CD1c-positive myeloid dendritic cell (primary cell): ENCODE results near the gene SPATA21.
A peak's percentile ranks its signal among the peaks of the same experiment; 100 is the strongest.

Experiments used
- DNase-seq: peaks from one replicate; pipeline ENCODE4 v3.0.0-alpha.2; 2016; ENCODE audit errors: extremely low spot score

The SPATA21 gene

GRCh38 chr1:16451841-16452528 is 14.8 kb upstream of the SPATA21 start:
- DNase-seq: no peak

- no peak for DNase-seq
Measured at GRCh38 chr1:16450863-16451481, 13.7 kb upstream of the SPATA21 start.

GRCh38 chr1:16449666-16450065 is 12.4 kb upstream of the SPATA21 start:
- no peak for DNase-seq

GRCh38 chr1:16449065-16449464 is 11.8 kb upstream of the SPATA21 start:
- no peak for DNase-seq

- no peak for DNase-seq
Measured at GRCh38 chr1:16447641-16448040, 10.4 kb upstream of the SPATA21 start.

GRCh38 chr1:16446116-16446515 is 8.9 kb upstream of the SPATA21 start:
- DNase-seq: no peak

- no peak for DNase-seq
Measured at GRCh38 chr1:16445052-16445451, 7.8 kb upstream of the SPATA21 start.

GRCh38 chr1:16443975-16444770 is 6.9 kb upstream of the SPATA21 start:
- DNase-seq: peak; percentile 76

- no peak for DNase-seq
Measured at GRCh38 chr1:16442941-16443340, 5.7 kb upstream of the SPATA21 start.

GRCh38 chr1:16442265-16442664 is 5.0 kb upstream of the SPATA21 start:
- DNase-seq: peak; percentile 81

- peak; percentile 38 for DNase-seq
Measured at GRCh38 chr1:16441282-16441665, 4.0 kb upstream of the SPATA21 start.

- peak; percentile 94 for DNase-seq
Measured at GRCh38 chr1:16440470-16441281, 3.5 kb upstream of the SPATA21 start, which contains the start of gene NECAP2. NECAP2 (plus strand) TSS chr1:16440724; CDS start chr1:16440762, 38 bp downstream.

GRCh38 chr1:16440131-16440469 is 2.9 kb upstream of the SPATA21 start:
- no peak for DNase-seq

GRCh38 chr1:16438924-16439323 is 1.7 kb upstream of the SPATA21 start:
- peak; percentile 21 for DNase-seq

- no peak for DNase-seq
Measured at GRCh38 chr1:16438516-16438915, 1.3 kb upstream of the SPATA21 start.

GRCh38 chr1:16434501-16434900 is 2.7 kb downstream of the SPATA21 start:
- DNase-seq: no peak

GRCh38 chr1:16434007-16434406 is 3.2 kb downstream of the SPATA21 start:
- no peak for DNase-seq

- DNase-seq: peak; percentile 20
Measured at GRCh38 chr1:16433030-16433429, 4.2 kb downstream of the SPATA21 start.

- peak; percentile 22 for DNase-seq
Measured at GRCh38 chr1:16430606-16431005, 6.6 kb downstream of the SPATA21 start.

GRCh38 chr1:16425125-16426025 is 11.8 kb downstream of the SPATA21 start:
- no peak for DNase-seq

- no peak for DNase-seq
Measured at GRCh38 chr1:16422041-16422440, 15.2 kb downstream of the SPATA21 start.
